NCI-H1092 (cell line): Measurements from ENCODE around the gene SIRT4.
"Not testable (repeated sequence)": the region's sequence is repeated elsewhere in the genome, so short reads cannot be mapped to it uniquely, and the experiment has no call there.

ENCODE experiments used
- DNase-seq: peaks from one replicate; lab custom pipeline; 2025; lab: John Stamatoyannopoulos, UW

Gene SIRT4

DNA sequence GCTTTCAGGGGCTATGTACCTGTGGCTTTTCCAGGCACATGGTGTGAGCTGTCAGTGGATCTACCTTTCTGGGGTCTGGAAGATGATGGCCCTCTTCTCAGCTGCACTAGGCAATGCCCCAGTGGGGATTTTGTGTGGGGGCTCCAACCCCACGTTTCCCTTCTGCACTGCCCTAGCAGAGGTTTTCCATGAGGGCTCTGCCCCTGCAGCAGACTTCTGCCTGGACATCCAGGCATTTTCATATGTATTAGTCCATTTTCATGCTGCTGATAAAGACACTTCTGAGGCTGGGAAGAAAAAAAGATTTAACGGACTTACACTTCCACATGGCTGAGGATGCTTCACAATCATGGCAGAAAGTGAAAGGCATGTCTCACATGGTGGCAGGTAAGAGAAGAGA lies 34.3 kb downstream of the SIRT4 start:
- not testable (repeated sequence) for DNase-seq

DNA sequence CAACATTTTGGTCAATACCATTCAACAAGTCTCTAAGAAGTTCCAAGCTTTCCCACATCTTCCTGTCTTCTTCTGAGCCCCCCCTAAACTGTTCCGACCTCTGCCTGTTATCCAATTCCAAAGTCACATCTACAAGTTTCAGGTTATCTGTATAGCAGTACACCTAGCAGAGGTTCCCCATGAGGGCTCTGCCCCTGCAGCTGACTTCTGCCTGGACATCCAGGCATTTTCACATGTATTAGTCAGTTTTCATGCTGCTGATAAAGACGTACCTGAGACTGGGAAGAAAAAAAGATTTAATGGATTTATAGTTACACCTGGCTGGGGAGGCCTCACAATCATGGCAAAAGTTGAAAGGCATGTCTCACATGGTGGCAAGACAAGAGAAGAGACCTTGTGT lies 35.6 kb downstream of the SIRT4 start:
- DNase-seq: no peak

DNA sequence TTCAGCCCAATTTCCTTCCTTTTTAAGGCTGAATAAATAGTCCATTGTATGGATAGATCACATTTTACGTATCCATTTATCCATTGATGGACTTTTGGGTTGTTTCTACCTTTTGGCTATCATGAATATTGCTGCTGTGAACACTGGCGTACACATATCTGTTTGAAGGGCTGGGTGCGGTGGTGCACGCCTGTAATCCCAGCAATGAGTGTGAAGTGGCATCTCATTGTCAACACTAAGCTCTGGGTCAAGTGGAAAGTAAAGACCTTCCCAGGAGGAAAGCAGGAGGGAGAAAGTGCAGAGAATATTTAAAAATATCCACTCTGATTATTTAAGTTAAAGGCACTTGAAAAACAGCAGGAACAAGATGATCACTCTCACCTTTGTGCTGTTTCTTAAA lies 37.1 kb downstream of the SIRT4 start:
- no peak for DNase-seq

DNA sequence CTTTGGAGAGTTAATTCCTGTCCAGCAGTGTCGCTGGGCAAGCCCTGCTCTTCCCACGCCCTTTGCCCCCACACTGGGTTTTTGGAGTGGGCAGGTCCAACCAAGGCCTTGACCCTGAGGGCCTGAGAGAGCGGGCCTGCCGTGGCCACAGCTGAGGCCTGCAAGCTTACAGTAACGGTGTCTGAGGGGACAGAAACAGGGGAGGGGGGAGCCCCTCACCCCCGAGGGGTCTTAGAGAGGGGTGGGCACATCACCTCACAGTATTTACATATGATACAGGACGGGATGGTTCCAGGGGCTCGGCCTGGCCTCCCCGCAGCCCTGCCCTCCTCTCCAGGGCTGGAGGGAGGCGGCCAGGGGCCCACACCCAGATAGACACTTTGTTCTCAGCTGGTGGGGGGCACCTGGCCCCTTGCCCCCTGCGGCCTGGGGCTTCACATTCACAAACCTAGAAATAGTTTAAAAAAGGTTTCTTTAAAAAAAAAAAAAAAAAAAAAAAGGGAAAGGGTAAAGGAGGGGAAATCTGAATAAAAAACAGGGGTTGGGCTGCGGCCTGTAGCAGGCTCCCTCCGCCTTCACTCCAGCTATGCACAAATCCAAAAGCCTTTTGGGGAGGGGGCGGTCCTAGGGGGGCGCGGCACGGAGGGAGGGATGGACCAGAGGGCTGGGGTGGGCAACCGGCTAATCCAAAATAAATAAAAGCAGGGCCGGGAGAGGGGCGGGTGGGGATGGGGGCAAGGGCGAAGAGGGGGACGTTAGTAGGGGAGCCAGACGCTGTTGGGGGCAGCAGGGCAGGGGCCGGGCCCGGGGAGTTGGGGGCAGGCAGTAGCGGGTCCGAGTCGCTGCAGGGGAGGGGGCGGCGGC lies 40.3 kb downstream of the SIRT4 start:
- no peak for DNase-seq

DNA sequence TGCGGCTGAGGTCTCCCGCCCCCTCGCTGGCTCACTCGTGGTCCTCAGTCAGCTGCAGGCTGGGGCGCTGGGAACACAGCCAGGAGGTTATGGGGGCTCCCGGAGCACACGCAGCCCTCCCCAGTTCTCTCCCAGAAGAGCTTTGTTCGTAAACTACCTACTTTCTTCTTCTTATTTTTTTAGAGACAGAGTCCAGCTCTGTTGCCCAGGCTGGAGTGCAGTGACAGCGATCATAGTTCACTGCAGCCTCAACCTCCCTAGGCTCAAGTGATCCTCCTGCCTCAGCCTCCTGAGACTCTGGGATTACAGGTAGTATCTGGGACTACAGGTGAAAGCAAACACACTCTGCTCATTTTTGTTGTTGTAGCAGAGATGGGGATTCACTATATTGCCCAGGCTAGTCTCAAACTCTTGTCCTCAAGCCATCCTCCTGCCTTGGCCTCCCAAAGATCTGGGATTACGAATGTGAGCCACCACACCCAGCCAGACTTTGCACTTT lies 41.0 kb downstream of the SIRT4 start:
- DNase-seq: no peak

DNA sequence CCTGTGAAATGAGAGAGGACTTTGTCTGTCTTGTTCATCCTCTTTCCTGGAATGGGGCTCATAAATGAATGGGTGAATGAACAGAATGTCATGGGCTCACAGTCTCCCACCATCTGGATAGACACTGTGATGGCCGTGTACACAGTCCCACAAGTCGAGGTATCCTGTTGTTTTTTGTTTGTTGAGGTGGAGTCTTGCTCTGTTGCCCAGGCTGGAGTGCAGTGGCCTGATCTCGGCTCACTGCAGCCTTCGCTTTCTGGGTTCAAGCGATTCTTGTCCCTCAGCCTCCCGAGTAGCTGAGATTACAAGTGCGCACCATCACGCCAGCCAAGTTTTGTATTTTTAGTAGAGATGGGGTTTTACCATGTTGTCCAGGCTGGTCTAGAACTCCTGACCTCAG lies 41.6 kb downstream of the SIRT4 start:
- DNase-seq: no peak

DNA sequence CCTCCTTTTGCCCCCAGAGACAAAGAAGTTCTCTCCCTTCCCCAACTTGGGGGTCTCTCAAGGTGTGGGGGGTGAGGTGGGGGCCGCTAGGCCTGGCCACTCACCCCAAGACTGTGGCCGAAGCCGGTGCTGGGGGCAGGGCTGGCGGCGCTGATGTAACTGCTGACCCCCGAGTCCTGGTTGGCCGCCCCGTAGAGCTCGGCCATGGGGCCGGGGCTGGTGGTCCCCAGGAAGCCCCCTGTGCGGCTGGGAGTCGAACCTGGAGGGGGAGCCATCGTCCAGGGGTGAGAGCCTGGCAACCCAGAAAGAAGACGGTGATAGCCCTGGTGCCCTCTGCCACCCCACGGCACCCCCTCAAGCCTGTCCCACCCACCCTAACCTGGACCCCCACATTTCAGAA lies 43.9 kb downstream of the SIRT4 start:
- DNase-seq: no peak

DNA sequence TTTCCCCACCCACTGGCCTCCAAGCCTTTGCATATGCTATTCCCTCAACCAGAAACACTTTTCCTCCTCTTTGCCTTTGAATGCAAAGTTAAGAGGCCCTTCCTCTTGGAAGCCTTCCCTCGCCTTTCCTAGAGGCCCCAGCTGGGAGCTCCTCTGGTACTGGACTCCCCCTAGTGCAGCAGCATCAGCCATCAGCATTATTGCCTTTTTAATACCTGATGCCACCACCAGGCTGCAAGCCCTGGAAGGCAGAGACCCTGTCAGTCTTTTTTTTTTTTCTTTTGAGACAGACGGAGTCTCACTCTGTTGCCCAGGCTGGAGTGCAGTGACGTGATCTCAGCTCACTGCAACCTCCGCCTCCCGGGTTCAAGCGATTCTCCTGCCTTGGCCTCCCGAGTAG lies 44.6 kb downstream of the SIRT4 start:
- no peak for DNase-seq

DNA sequence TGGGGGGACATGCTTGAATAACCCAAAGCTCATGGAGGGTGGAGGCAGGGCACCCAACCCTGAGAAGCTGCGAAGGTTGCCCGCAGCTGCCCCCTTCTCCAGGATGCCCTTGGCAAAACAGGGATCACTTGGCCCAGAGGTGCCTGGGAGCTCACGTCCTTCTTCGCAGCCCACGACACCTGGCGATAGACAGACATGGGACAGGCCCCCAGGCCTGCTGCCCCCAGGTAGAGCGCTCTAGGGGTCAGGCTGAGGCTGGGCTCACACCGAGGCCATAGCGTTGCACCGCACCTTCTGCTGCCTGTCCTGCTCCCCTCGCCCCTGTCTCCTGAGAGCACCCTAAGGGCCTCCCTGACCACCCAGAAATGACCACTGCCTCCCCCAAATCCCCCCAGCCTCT lies 45.6 kb downstream of the SIRT4 start:
- no peak for DNase-seq

DNA sequence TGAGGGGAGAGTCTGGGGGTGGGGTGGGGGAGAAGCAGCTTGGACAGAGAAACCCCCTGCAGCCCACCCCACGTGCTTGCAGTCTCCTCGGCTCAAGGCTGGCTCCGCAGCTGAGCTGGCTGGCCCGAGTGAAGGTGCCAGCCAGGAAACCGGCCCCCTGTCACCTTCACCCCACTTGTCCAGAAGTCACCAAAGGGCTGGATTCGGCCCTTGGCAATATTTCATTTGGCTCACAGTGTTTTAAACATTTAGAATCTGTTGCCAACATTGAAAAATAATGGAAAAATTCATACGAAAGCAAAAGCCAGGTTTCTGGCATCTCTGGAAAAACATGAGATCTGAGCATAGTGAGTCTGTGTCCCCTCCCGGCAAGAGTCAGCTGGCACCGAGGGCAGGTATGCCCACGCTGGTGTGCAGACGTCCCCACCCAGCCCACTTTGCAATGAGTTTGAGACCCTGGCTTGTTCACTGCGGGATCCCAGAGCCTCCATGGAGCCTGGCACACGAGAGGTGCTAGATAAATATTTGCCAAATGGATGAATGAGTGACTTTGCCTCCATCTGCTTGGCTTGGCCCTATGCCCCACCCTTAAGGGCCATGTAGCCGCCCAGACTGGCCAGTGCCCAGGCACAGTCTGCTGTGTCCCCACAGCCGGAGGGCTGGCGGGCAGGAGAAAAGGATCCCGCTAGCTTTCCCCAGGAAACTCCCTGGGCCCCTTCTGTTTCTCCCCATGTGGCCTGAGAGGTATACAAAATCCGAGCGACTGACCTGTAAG lies 48.6 kb downstream of the SIRT4 start:
- peak; percentile 81 for DNase-seq

DNA sequence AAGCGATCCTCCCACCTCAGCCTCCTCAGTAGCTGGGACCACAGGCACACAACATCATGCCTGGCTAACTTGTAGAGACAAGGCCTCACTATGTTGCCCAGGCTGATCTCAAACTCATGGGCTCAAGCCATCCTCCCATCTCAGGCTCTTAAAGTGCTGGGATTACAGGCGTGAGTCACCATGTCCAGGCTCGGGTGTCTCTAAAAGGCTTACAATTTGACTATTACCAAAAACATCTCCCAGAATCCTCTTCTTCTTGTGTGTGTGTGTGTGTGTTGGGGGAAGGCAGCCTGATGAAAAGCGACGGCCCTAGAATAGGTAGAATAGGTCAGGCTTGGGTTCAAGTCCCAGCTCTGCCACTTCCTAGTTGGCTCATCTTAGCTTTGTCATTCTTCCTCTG lies 50.0 kb downstream of the SIRT4 start:
- no peak for DNase-seq

DNA sequence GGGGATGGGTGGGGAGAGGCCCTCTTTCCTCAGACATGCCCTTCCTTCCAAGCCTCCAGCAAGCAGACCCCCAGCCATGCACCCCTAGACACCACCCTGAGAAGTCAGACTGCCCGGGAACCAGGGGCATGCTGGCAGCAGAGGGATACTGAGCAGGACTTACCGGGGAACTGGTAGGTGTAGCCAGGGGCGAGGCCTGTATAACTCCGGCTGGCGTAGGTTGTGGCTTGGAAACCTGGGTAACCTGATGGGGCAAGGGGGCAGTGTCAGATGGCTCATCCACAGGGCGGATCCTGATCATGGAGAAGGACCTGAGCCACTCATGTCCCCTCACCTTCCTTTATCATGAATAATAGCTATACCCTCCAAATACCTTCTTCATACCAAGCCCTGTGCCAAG lies 51.0 kb downstream of the SIRT4 start:
- no peak for DNase-seq

DNA sequence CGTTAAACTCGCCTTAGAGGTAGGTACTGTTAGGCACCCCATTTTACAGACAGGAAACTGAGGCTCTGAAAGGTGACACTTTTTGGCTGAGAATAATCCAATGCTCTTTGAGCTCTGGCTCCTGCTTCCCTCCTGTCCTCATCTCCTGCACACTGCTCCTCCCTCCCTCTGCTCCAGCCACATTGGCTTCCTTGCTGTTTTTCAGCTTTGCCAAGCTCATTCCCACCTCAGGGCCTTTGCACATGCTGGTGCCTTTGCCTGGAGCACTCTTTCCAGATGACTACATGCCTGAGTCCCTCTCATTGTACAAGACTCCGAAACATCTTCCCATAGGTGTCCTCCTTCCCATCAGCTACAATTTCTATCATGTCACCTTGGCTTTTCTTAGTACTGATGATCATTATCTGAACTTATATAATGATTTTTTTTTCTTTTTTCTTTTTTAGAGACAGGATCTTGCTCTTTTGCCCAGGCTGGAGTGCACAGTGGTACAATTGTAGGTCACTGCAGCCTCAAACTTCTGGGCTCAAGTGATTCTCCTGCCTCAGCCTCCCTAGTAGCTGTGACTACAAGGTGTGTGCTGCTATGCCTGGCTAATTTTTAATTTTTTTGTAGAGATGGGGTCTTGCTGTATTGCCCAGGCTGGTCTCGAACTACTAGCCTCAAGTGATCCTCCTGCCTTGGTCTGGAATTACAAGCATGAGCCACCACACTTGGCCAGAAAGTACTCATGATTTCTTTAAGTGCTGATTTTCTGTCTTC lies 51.6 kb downstream of the SIRT4 start:
- no peak for DNase-seq

DNA sequence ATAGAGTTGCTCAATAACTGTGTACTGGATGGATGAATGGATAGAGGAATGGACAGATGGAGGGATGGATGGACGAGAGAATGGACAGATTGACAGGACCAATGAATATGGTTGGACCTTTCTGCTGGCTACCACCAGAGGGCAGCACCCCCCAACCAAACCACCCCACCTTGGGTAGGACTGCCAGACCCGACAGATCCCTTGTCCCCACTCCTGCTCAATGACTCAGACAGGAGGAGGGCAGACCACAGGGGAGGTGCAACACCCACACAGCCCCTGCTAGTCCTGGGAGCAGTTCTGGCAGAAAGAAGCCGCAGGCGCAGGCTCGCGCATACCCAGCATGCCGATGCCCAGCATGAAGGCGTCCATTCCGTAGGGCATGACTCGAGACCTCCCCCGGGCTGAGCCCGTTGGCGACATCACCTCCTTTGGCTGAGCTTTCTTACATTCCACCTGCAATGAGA lies 54.5 kb downstream of the SIRT4 start:
- DNase-seq: peak; percentile 13

DNA sequence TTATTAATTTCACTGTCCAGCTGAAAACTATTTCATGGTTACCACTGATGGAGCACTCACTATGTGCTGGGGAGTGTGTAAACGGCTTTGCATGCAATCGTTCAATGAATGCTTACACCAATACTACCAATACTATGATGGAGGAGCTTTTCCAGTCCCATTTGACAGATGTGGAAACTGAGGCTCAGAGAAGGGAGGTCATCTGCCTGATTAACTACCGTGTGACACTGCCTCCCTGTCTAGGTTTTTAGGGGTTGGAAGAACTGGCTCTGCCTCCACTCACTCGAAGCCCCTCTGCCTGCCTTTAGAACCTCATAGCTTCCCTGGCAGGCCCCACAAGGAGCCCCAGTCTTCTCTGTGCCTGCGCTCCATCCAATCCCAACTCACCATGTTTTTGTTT lies 55.0 kb downstream of the SIRT4 start:
- DNase-seq: no peak

DNA sequence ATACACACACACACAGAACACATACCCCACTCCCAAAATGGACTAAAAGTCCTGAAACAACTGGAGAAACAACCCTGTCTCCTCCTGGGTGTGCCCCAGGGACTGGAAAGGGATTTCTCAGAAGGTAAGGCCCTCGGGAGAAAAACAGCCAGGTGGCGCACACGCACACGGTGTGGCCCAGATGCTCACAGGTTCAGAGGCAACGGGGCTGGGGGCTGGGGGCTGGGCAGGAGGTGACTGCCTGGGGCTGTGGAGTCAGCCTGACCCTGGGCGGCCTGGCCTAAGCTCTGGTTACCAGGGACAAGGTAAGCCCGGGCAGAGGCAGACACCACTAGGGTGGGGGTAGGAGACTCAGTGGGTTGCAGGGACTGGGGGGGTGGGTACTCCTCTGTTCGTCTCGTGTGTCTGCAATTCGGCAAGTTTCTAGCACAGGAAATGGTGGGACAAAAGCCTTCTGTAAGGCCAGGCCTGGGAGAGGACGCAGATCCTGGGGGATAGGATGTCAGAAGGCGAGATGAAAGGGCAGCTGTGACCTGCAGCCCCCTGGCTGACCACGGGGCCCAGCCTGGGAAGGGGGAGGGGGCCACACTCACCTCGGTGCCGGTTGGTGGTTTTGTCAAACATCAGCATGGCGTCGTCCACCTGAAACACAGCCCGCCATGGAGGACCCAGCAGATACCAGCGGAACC lies 56.4 kb downstream of the SIRT4 start:
- no peak for DNase-seq

DNA sequence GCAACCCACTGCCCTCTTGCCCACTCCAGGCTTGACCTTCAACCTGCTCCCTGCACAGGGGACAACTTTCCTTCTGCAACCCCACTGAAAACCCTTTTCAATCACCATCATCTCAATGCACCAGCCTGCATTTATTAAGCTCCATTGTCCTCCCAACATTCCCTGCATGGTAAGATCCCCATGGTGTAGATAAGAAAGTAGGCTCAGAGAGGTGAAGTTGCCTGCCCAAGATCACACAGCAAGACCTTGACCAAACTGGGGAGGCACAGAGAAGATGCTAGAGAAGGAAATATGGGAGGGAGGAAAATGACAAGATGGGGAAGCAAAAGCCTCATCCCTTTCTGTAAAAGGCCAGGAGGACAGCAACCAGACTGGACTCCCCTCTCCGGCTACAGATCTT lies 57.0 kb downstream of the SIRT4 start:
- no peak for DNase-seq

DNA sequence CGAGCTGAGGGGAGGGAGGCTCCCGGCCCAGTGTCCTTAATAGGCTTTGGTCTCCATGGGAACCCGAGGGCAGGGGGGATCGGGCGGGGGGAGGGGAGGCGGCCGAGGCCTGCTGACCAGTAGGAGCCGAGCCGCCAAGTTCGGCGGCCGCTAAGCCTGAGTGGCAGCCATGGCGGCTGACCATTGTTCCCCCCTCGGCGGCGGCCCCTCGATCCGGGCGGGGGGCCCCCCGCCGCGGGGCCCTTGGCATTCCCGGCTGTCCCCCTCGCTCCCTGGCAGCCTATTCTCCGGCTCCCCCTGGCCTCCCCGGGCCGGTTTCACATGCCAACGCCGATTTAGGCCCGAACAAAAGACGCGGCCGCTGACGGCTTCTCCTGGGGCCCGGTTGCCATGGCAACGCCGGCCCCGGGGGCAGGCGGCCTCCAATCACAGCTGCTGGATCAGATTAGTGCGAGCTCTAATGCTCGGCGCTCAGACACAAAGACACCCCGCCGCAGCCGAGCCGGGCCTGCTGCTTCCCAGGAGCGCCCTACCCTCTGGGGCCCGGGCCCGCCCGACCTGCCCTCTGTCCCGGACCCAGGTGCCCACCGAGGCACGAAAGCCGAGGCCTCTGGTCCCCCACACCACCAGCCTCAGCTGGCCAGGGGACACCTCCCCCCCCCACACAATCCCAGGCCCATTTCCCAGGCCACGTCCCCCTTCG lies 59.5 kb downstream of the SIRT4 start:
- peak; percentile 93 for DNase-seq
